H1 (cell line): ENCODE results near the gene HOXB4. TPM values are rescaled to one million over a fixed set of nuclear protein-coding genes. Genes with fewer than 3 reads are reported as not detected.

Source experiments
- ASH2L ChIP-seq: fragments of 200-600, 300-600 bp; sonication (generic); IDR thresholded peaks from one replicate; pipeline ENCODE4 v1.7.1; 2017; ENCODE audit warnings: low read length
- ATF2 ChIP-seq: IDR thresholded peaks from 2 replicates; pipeline ENCODE4 v1.6.1; 2012; ENCODE audit warnings: low read length, inconsistent platforms
- BACH1 ChIP-seq: IDR thresholded peaks from 2 replicates; pipeline ENCODE4 v1.6.1; 2012; ENCODE audit warnings: low read length, improper control_type of control experiment
- BCL11A ChIP-seq, 2 experiments: IDR thresholded peaks; one replicate each; pipeline ENCODE4 v1.6.1; 2011; ENCODE audit warnings: low read depth in 2 of 2, low read length in 2 of 2, mild to moderate bottlenecking in 2 of 2
- BRCA1 ChIP-seq: IDR thresholded peaks from 2 replicates; pipeline ENCODE4 v1.6.1; 2012; ENCODE audit warnings: low read depth, low read length, improper control_type of control experiment
- CBX5 ChIP-seq: fragments of 300-800, 300-1000 bp; sonication (generic); IDR thresholded peaks from 2 replicates; pipeline ENCODE4 v1.7.1; 2016; ENCODE audit warnings: antibody characterized with exemption, low read length, low read depth
- CBX8 ChIP-seq: fragments of 300-800, 300-1000 bp; sonication (generic); IDR thresholded peaks from 2 replicates; pipeline ENCODE4 v1.7.1; 2016; ENCODE audit warnings: low read depth, low read length, borderline replicate concordance
- CEBPB ChIP-seq: IDR thresholded peaks from 2 replicates; pipeline ENCODE4 v1.6.1; 2012; ENCODE audit warnings: low read depth, low read length
- CTBP2 ChIP-seq: IDR thresholded peaks from 2 replicates; pipeline ENCODE4 v1.7.0; 2011; ENCODE audit warnings: borderline replicate concordance, mild to moderate bottlenecking, moderate library complexity, mixed read lengths, low read length; ENCODE audit not compliant: insufficient read depth, insufficient read length
- EGR1 ChIP-seq: IDR thresholded peaks from 2 replicates; pipeline ENCODE4 v1.6.1; 2011; ENCODE audit warnings: low read depth, low read length, borderline replicate concordance
- EZH2 ChIP-seq: fragments of 200-600 bp; sonication (generic); IDR thresholded peaks from 2 replicates; pipeline ENCODE4 v1.7.1; 2012; ENCODE audit warnings: low read depth, mild to moderate bottlenecking, moderate library complexity, low read length, inconsistent platforms; ENCODE audit not compliant: severe bottlenecking
- GABPA ChIP-seq: IDR thresholded peaks from 2 replicates; pipeline ENCODE4 v1.6.1; 2011; ENCODE audit warnings: mild to moderate bottlenecking, low read length, moderate library complexity, borderline replicate concordance; ENCODE audit not compliant: insufficient read depth
- HDAC6 ChIP-seq: IDR thresholded peaks from one replicate; pipeline ENCODE4 v1.7.1; 2012; ENCODE audit warnings: low read depth, mild to moderate bottlenecking, inconsistent platforms, low read length, moderate library complexity
- NANOG ChIP-seq: IDR thresholded peaks from 2 replicates; pipeline ENCODE4 v1.6.1; 2011; ENCODE audit warnings: low read length, low read depth, mild to moderate bottlenecking, inconsistent platforms; ENCODE audit not compliant: insufficient read depth, poor library complexity, severe bottlenecking
- NRF1 ChIP-seq: IDR thresholded peaks from 2 replicates; pipeline ENCODE4 v1.6.1; 2011; ENCODE audit warnings: mild to moderate bottlenecking, low read depth, low read length, improper control_type of control experiment
- PHF8 ChIP-seq: fragments of 200-600 bp; sonication (generic); conservative IDR thresholded peaks from 2 replicates; pipeline ENCODE4 v1.7.1; 2012; ENCODE audit warnings: low read depth, mild to moderate bottlenecking, inconsistent platforms, low read length, moderate library complexity
- POU5F1 ChIP-seq: IDR thresholded peaks from 2 replicates; pipeline ENCODE4 v1.6.1; 2011; ENCODE audit warnings: low read depth, mild to moderate bottlenecking, low read length, moderate library complexity
- RNF2 ChIP-seq: fragments of 200-900, 300-1000 bp; sonication (generic); IDR thresholded peaks from 2 replicates; pipeline ENCODE4 v1.7.1; 2016; ENCODE audit warnings: borderline replicate concordance, low read depth, mild to moderate bottlenecking, antibody characterized with exemption, low read length; ENCODE audit not compliant: poor library complexity, severe bottlenecking; ENCODE audit errors: missing control alignments
- TCF12 ChIP-seq: IDR thresholded peaks from 2 replicates; pipeline ENCODE4 v1.6.1; 2011; ENCODE audit warnings: low read depth, mild to moderate bottlenecking, low read length
- YY1 ChIP-seq: IDR thresholded peaks from 2 replicates; pipeline ENCODE4 v1.6.1; 2011; ENCODE audit warnings: low read depth, mild to moderate bottlenecking, low read length
- ZNF274 ChIP-seq: IDR thresholded peaks from 2 replicates; pipeline ENCODE4 v1.7.0; 2012; ENCODE audit warnings: low read length, borderline replicate concordance; ENCODE audit errors: extremely low read depth
- polyA plus RNA-seq, 7 experiments: library from polyadenylated mRNA; depleted of rRNA in 3 of 7; stranded (reverse) in 5 of 7; unstranded in 2 of 7; fragments of >200 nt in 5 of 7; fragments of 200-250 nt in 2 of 7; gene quantifications; 1 replicate in 5 of 7; 2 replicates in 1 of 7; 4 replicates in 1 of 7; pipeline versions ENCODE4 v1.2.1 to v1.2.3, GENCODE V29; 2011 to 2013; ENCODE audit warnings: missing spikeins in 2 of 7, mixed read lengths in 2 of 7
- total RNA-seq: library from RNA; stranded (reverse); fragmentation: NEBNext Ultra II Directional; extraction: Animal tissue kit (Norgen Biotek cat#: 25700); gene quantifications from 2 replicates; pipeline ENCODE4 v1.2.1, GENCODE V29; 2021

The HOXB4 gene
- total and polyA plus RNA-seq, 2 of the 8 experiments (the other 6 are each of a cell fraction or from before 2014, with no cell fraction given) = not detected

GRCh38 chr17:48624544-48625494, 46.7 kb upstream of the HOXB4 start (continued):
- TF ChIP-seq GABPA (peak; percentile 74; the same call in 1 of the 2 replicates), NANOG (no peak), TCF12 (no peak), NRF1 (no peak), ZNF274 (no peak), CBX5 (no peak), BRCA1 (no peak), ASH2L (peak; percentile 58), BACH1 (no peak), RNF2 (peak; percentile 59), CEBPB (no peak), ATF2 (no peak), EGR1 (peak; percentile 82; the same call in 1 of the 2 replicates), POU5F1 (no peak), YY1 (0 out of 2 replicates have a peak, but pooled peaks have one; percentile 4), CTBP2 (peak; percentile 99), CBX8 (0 out of 2 replicates have a peak, but pooled peaks have one; percentile 64), BCL11A (IDR thresholded peaks at IDR 0.05; ENCODE audit: low read depth in 2 of 2, low read length in 2 of 2) (no peak), PHF8 (no peak), HDAC6 (no peak), EZH2 (peak; percentile 96)
